HG02642 (cell line): ENCODE measurements around the gene ZMIZ1.

Experiments used
- ATAC-seq: cut with Tn5 transposase; IDR thresholded peaks from one replicate; pipeline ENCODE4 v1.9.1; 2021; ENCODE audit warnings: mild to moderate bottlenecking; ENCODE audit not compliant: unreplicated experiment, poor library complexity

Gene ZMIZ1

DNA sequence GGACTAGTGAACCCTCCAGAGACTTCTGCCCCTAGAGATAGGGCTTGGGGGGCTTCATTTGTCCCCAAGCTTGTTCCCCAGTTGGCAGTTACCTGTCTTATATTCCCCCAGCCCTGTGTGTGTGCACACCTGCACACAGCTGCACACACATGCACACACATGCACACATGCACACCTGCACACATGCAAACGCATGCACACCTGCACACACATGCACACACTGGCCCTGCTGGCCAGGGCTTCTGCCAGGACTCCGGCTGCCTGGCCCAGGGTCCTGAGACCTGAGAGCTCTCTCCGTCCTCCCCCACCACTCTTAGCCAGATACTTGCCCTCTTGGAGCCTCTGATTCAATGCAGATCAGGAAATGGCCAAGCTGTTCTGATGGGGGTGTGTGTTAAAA, 6.7 kb downstream of the ZMIZ1 start:
- ATAC-seq, result no peak

GRCh38 chr10:79077488-79078173, 8.9 kb downstream of the ZMIZ1 start:
- no peak for ATAC-seq

GRCh38 chr10:79078367-79079053, 9.7 kb downstream of the ZMIZ1 start:
- no peak for ATAC-seq

- no peak for ATAC-seq
Measured at GRCh38 chr10:79079054-79079397, 10.3 kb downstream of the ZMIZ1 start.

DNA sequence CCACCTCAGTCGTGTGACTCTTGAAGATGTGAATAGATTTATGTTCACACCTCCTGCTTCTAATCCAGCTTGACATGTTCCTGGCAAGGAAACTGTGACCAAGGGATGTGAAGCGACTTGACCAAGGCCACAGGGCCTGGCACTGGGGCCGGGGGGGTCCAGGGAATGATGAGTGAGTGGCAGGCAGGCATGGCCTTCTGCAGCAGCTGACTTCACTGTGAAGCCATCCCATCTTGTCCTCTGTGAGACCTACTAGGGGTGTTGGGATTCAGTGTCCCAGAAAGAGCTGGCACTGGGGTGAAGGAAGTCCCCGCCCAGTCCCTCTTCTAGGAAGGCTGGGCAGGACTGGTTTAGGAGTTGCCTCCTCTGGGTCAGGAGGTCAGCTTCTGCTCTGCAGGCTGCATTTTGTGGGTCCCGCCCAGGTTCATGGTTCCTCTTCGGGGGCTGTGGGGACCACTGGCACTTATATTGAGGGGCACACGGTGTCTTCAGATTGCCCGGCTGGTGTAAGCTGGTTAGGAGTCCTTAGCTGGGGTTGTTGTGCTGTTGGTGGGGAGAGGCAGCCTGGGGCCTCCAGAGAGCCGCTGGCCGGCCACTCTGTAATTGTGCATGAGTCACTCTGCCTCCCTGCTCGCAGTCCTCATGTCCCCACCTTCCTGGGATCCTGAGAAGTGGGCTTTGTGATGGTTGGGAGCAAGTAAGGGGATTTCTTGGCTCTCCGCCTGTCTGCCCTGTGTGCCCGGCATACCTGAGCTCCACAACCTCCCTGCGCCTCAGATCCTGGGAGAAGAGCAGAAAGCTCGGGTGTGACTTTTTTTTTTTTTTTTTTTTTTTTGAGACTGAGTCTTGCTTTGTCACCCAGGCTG, 11.0 kb downstream of the ZMIZ1 start:
- no peak for ATAC-seq

DNA sequence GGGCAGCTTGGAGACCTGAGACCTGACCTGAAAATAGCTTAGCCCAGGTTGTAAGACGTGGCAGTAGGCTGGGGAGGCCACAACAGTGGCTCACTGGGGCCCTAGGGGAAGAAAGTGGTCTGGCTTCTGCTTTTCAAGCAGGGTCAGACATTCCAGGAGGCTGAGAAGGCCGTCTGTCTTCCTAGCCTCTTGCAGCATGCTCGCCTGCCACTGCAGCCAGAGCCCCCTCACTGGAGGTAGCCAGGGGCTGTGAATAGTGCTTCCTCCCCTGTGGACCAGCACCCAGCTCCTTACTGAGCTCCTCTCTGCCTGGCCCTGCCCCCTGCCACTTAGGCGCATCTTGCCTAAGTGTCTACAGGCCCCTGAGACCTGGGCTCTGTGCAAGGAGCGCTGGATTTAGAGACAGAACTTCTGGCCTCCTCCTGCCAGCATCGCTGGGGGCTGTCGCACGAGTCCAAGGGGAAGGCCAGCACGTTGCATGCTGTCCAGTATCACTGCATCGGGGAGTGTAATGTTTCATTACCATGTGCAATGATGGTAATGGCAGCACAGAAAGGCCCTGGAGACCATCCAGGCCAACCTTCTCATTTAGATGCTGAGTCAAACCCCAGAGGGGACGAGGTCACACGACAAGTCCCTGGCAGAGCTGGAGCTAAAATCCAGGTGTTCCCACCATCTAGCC, 12.7 kb downstream of the ZMIZ1 start:
- ATAC-seq, result no peak

DNA sequence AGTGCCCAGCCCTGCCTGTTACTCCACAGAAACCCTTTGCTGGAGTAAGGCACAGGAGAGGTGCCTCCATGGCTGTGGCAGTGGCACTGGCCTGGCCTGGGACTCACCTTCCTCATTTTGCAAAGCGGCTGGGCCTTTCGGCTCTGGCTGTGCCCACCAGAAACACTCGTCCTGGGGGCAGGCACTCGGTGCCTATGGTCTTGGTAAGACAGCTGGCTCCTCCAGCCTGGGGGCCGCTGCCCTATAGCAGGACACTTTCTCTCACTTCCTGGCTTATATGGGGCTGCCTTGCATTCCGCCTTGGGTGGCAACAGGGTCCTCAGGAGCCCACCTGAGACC, 13.2 kb downstream of the ZMIZ1 start:
- ATAC-seq, result no peak

DNA sequence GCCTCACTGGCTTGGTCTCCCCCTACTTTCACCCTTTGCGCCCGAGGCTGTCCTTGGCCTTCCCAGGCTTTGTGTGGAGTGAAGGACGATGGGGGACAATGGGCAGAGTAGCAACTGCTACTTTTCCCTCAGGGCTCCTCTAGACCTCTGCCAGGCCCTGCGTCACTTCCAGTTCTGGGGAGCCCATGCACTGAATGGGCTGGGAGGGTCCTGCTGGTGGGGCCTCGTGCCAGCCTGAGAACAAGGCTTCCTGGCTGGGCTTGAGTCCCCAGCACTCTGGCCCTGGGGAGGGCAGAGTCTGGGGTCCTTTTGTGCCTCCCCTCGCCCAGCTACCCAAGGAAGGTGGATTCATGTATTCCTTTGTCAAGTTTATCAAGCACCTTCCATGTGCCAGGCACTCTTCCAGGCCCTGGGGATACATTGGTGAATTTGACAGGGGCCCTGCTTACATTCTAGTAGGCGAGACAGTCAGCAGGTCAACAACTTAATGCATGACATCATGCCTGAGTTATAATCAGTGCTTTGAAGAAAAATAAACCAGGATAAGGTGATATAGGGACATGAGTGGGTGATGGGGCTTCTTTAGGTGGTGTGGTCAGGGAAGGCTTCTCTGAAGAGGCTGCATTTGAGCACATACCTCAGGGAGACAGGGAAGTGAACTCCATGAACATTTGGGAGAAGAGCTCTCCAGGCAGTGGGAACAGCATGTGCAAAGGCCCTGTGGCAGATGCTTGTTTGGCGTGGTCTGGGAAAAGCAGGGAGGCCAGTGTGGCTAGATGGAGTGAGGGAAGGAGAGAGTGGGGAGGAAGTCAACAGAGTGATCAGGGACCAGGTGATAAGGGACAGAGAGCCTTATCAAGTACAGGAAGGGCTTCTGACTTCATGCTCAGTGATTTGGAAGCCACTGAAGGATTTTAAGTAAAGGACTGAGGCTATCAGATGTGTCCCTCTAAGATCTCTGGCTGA, 14.1 kb downstream of the ZMIZ1 start:
- no peak for ATAC-seq

DNA sequence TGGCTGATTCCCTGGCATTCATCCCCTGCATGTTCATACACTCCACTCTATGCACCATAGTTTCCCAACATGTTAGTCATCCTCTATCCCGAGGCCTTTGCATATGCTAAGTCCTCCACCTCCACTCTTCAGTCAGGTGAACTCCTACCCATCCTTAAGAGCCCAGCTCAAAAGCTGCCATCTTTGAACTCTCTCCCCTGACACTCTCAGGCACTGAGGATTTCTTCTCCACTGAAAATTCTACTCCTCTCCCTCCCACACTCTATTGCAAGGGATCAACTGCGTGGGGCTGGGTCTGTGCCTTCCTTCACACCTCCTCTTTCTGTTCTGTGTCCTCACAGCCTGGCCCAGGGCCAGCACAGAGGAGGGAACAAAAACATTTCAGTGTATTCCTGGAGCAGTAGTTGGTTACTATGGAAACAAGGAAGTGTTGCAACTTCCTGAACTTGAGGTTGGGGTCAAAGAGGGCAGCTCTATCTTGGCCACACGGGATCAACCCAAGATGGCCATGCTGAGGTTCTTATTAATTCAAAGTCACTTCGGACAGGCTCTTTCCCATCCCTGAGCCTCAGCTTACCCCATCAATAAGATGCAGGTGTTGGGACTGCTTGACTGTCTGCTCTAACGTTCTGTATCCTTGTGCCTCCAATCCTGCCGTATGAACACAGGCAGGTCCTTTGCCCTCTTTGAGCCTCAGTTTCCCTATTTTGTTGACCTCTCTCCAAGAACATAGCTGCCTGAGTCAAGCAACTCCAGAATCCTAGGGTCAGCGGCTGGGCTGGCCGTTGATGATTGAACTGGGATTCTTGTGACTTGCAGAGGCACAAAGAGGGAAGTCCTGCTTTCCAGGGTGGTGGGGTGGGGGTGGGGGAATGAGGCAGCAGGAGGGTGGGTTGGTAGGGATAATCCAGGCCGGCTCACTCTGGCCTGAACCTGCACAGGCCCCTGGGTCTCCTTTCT, 15.5 kb downstream of the ZMIZ1 start:
- no peak for ATAC-seq

GRCh38 chr10:79084972-79085597, 16.3 kb downstream of the ZMIZ1 start:
- ATAC-seq, result peak; percentile 69

DNA sequence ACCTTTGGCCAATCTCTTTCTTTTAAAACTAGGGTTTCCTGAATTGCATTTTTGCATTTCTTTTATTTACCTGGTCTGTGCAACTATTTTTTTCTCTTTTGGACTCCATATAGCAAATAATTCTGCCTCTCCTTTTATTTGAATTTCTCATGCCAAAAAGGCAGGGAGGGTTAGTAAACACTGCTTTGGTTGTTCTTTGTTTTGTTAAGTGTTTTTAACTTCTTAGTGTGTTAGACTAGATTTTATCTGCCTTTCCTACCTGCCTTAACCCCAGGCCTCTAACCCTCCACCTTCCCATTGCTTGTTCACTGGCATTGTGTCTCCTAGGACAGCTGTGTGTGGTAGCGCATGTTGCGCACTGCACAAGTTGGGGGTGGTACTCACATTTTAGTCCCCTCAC, 18.1 kb downstream of the ZMIZ1 start:
- no peak for ATAC-seq

DNA sequence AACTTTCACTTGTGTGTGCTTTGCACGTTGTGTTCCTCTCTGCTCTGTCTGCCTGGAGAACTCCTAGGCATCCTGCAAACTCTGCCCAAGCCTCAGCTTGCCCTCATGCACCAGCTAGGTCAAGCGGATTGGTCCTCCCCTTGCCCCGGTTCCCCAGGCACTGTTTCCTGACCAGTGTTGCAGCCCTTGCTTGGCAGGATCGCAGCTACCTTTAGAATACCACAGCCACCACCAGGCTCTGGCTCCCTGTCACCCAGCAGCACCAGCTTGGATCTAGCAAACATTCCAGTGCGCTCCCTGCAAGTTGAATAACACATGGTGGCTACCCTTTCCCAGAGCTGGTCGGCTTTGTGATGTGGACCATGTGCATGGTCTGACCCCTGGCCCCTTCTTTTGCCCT, 19.0 kb downstream of the ZMIZ1 start:
- ATAC-seq, result no peak

DNA sequence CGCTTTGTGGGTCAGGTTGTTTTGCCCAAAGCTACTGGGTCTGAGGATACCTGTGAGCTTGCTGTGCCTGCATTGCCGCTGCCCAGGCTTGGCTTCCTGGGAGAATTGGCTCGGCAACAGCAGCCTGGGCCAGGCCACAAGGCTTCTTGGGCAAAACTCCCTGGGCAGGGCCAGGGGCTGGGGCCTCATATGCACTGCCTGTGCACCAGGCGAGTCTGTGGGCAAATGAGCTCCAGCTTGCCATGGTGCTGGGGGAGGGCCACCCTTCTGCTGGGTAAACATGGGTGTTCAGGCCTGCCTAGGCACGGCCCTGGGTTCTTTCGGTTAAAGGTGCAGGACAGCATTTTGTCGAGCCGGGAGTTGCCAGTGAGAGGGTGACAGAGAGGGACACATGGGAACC, 19.4 kb downstream of the ZMIZ1 start:
- ATAC-seq, result no peak

- ATAC-seq, result no peak
Measured at GRCh38 chr10:79088613-79089355, 20.0 kb downstream of the ZMIZ1 start.

- ATAC-seq, result no peak
Measured at GRCh38 chr10:79089632-79090031, 20.9 kb downstream of the ZMIZ1 start.

GRCh38 chr10:79090134-79090803, 21.5 kb downstream of the ZMIZ1 start:
- ATAC-seq, result no peak

DNA sequence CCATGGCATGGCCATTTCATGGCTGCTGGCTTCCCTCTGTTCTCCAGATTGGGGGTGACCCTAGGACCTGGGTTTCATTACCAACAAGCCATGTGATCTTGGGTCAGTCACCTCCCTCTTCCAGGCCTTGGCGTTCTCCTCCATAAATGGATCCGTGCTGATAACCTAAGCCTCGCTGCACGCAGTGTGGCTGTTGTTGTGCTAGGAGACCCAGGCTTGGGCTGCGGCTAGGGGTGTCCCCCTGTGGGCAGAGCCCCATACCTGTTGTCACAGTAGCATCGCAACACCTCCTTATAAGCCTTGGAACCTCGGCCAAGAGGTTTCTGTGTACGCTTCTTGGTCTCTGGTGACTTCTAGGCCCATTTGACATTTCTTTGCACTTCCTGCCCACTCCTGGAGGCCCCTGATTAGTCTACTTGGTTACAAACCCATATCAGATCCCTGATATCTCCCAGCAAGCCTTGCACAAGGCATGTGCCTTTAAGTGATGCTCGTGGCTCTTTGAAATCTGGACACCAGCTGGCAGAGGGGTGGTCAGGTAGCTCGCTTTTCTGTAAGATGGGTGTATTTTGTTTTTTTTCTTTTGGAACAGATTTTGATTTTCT, 23.6 kb downstream of the ZMIZ1 start:
- no peak for ATAC-seq
